Articular chondrocyte of knee joint (primary cell): ENCODE results near the gene ATP9B. TPM values are rescaled to one million over a fixed set of nuclear protein-coding genes. Genes with fewer than 3 reads are reported as not detected.

ENCODE experiments used
- total RNA-seq: library from RNA; depleted of rRNA; stranded (reverse); fragments of >200 nt; gene quantifications from 2 replicates; pipeline ENCODE4 v1.2.3, GENCODE V29; 2012

ATP9B gene, protein sequence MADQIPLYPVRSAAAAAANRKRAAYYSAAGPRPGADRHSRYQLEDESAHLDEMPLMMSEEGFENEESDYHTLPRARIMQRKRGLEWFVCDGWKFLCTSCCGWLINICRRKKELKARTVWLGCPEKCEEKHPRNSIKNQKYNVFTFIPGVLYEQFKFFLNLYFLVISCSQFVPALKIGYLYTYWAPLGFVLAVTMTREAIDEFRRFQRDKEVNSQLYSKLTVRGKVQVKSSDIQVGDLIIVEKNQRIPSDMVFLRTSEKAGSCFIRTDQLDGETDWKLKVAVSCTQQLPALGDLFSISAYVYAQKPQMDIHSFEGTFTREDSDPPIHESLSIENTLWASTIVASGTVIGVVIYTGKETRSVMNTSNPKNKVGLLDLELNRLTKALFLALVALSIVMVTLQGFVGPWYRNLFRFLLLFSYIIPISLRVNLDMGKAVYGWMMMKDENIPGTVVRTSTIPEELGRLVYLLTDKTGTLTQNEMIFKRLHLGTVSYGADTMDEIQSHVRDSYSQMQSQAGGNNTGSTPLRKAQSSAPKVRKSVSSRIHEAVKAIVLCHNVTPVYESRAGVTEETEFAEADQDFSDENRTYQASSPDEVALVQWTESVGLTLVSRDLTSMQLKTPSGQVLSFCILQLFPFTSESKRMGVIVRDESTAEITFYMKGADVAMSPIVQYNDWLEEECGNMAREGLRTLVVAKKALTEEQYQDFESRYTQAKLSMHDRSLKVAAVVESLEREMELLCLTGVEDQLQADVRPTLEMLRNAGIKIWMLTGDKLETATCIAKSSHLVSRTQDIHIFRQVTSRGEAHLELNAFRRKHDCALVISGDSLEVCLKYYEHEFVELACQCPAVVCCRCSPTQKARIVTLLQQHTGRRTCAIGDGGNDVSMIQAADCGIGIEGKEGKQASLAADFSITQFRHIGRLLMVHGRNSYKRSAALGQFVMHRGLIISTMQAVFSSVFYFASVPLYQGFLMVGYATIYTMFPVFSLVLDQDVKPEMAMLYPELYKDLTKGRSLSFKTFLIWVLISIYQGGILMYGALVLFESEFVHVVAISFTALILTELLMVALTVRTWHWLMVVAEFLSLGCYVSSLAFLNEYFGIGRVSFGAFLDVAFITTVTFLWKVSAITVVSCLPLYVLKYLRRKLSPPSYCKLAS
- total RNA-seq, result 35.2 and 43.6 TPM in 2 replicates

GRCh38 chr18:79068937-79069716 lies at the start of gene ATP9B:
TSS of gene ATP9B (plus strand) at chr18:79069394. CDS start at chr18:79069411, 17 bp downstream.

DNA sequence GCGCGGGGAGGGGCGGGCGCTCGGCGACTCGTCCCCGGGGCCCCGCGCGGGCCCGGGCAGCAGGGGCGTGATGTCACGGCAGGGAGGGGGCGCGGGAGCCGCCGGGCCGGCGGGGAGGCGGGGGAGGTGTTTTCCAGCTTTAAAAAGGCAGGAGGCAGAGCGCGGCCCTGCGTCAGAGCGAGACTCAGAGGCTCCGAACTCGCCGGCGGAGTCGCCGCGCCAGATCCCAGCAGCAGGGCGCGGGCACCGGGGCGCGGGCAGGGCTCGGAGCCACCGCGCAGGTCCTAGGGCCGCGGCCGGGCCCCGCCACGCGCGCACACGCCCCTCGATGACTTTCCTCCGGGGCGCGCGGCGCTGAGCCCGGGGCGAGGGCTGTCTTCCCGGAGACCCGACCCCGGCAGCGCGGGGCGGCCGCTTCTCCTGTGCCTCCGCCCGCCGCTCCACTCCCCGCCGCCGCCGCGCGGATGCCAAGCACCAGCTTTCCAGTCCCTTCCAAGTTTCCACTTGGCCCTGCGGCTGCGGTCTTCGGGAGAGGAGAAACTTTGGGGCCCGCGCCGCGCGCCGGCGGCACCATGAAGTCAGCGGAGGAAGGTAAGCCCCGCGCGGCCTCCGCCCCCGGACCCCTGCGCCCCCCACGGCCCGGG lies 326.7 kb downstream of the ATP9B start, which contains the start of gene NFATC1:
NFATC1 (plus strand) TSS at position 170 of the 644 bp plus-strand sequence; CDS start at position 465, 295 bp downstream.

Other genes starting within 250 kb of the ATP9B start
- not detected in 2 replicates for gene SALL3, start 89.6 kb upstream of the ATP9B start, total RNA-seq